Spinal cord (tissue), 10 donors: ENCODE data around the gene TYK2. TPM values are rescaled to one million over a fixed set of nuclear protein-coding genes. Genes with fewer than 3 reads are reported as not detected.
A peak's percentile ranks its signal among the peaks of the same experiment; 100 is the strongest.

Source experiments
- DNase-seq, 6 donors: peaks; one replicate each; pipeline versions ENCODE4 v3.0.0 to v3.0.0-alpha.2; 2013 to 2015; ENCODE audit warnings: low spot score in 6 of 6, low read depth in 4 of 6
- H3K27ac ChIP-seq: one replicate; pipeline ENCODE4 v1.5.1; 2013; ENCODE audit warnings: low read depth, low read length, control low read depth
- H3K27me3 ChIP-seq: one replicate; pipeline ENCODE4 v1.6.1; 2013; ENCODE audit warnings: low read length; ENCODE audit not compliant: control insufficient read depth, insufficient read depth
- H3K36me3 ChIP-seq: one replicate; pipeline ENCODE4 v1.6.1; 2013; ENCODE audit warnings: low read length; ENCODE audit not compliant: control insufficient read depth, insufficient read depth
- H3K4me1 ChIP-seq: one replicate; pipeline ENCODE4 v1.6.1; 2013; ENCODE audit warnings: low read length; ENCODE audit not compliant: control insufficient read depth, insufficient read depth
- H3K4me3 ChIP-seq: one replicate; pipeline ENCODE4 v1.5.1; 2013; ENCODE audit warnings: low read depth, low read length, control low read depth
- H3K9me3 ChIP-seq: one replicate; pipeline ENCODE4 v1.6.1; 2013; ENCODE audit warnings: low read length; ENCODE audit not compliant: control insufficient read depth, insufficient read depth
- WGBS: methylation state at CpG from one replicate; pipeline ENCODE4 v1.1.5; 2013; ENCODE audit warnings: missing lambda C conversion rate; ENCODE audit not compliant: insufficient coverage; 5-methylcytosine and 5-hydroxymethylcytosine counted together
- polyA plus RNA-seq, 2 donors: library from polyadenylated mRNA; unstranded; fragments of 120-200 nt; gene quantifications; one replicate each; pipeline ENCODE4 v1.2.1, GENCODE V29; 2013; ENCODE audit not compliant: insufficient read length in 2 of 2
- total RNA-seq, 2 donors: library from RNA; depleted of rRNA in 1 of 2; stranded (reverse); fragments of 120-200 nt in 1 of 2; fragments of >200 nt in 1 of 2; gene quantifications; one replicate each; pipeline versions ENCODE4 v1.2.3 to v1.2.4, GENCODE V29; 2013 to 2014
- donor health status: healthy.

TYK2 gene
- total and polyA plus RNA-seq, 4 donors = 44.5 to 153 (median 101) TPM

DNA sequence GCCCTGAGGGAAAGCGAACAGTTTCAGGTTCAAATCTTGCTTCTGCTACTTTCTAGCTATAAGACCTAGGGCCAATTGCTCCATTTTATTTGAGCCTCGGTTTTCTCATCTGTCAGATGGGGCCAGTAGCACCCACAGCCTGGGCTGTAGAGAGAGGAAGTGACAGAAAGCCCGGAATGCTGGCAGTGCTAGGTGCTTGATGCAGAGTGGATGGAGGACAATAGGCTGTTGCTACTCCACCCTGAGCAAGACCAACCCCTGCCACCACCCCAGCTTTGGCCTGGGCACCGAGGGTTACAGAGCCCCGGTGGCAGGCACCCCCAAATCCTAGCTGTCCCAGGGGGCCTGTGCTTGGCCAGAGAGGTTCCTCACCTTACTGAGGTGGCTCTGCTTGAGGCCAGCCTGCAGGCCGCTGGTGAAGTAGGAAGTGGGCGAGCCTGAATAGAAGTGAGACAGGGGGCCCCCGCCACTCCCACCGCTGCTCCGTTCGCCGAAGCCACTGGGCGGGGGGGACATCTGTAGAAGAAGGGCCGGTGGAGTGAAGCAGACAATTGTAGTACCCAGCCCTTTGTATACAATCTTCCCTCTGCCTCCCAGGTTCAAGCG, 62.4 kb downstream of the TYK2 start:
- Histone ChIP-seq H3K27me3 (no peaks in the 10 kb centered on the region), H3K9me3 (no peaks in the 10 kb centered on the region), H3K36me3 (peaks cover 69% of the 10 kb centered on the region), H3K27ac (no peak overlapping the region), H3K4me3 (no peak overlapping the region), H3K4me1 (peaks cover 14% of the 10 kb centered on the region)
- WGBS = 91% methylated on average over 7 of the region's 15 CpGs
- no peak for DNase-seq

DNA sequence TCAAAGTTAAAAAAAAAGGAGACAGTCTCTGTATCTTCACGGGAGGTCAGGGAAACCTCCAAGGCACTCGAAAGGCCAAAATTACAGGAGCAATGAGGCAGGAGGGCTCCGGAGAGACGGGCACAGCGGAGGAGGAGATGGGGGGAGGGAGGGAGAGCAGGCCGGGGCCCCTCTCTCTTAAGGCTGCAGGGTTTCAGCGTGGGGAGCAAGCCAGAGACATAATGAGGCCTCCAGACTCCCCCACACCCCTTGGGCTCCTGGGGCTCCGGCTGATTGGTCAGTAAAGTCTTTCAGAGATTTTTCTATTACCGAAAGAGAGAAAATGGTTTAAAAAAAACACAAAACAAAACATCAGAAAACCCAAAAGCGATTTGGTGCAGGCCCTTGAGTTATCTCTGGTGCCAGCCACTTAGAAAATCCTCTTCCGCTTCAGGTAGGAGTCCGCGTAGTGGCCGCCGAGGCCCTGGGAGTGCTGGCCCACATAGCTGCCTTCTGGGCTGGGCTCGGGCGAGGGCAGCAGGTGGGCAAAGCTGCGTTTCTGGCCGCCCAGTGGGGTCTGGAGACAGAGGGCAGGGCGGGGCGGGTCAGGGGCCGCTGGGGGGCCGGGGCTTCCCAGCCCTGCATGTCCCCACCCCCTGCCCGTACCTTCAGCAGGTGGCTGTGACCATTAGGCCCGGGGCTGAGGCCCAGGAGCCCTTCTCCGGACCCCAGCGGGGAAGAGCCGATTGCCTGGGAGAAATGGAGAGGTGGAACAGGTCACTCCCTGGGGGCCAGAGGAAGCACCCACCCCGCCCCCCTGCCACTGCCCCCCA, 63.1 kb downstream of the TYK2 start:
- no peak for DNase-seq
- 86% methylated on average over 22 of the region's 29 CpGs for WGBS
- Histone ChIP-seq H3K4me3 (no peak overlapping the region), H3K4me1 (peaks cover 14% of the 10 kb centered on the region), H3K27me3 (no peaks in the 10 kb centered on the region), H3K9me3 (no peaks in the 10 kb centered on the region), H3K27ac (no peak overlapping the region), H3K36me3 (peaks cover 62% of the 10 kb centered on the region)

GRCh38 chr19:10316229-10317044, 63.9 kb downstream of the TYK2 start:
- no peak for DNase-seq
- Histone ChIP-seq H3K9me3 (no peaks in the 10 kb centered on the region), H3K4me1 (peaks cover 14% of the 10 kb centered on the region), H3K27ac (no peak overlapping the region), H3K27me3 (no peaks in the 10 kb centered on the region), H3K4me3 (no peak overlapping the region), H3K36me3 (peaks cover 54% of the 10 kb centered on the region)
- WGBS = 58% methylated on average over 12 of the region's 19 CpGs

GRCh38 chr19:10315335-10316214, 64.8 kb downstream of the TYK2 start, which contains the start of gene FDX2:
FDX2 (minus strand) TSS chr19:10316015; CDS start chr19:10315996, 19 bp downstream.
- Histone ChIP-seq H3K27ac (no peak within 1 kb of the TSS), H3K4me1 (peaks cover 14% of the 10 kb centered on the region), H3K4me3 (peak within 1 kb of the TSS; percentile 79), H3K36me3 (peaks cover 53% of the 10 kb centered on the region), H3K9me3 (no peaks in the 10 kb centered on the region), H3K27me3 (no peaks in the 10 kb centered on the region)
- under 1% methylated on average over 51 of the region's 55 CpGs for WGBS
- peak; percentile 59 to 97 (median 84) for DNase-seq

GRCh38 chr19:10309423-10309822, 70.9 kb downstream of the TYK2 start, which contains the start of gene ZGLP1:
ZGLP1 (minus strand) TSS chr19:10309815.
- H3K9me3 ChIP-seq = no peaks in the 10 kb centered on the region
- WGBS = 94% methylated on average over 18 of the region's 24 CpGs

GRCh38 chr19:10306327-10306726, 74.0 kb downstream of the TYK2 start:
- no peaks in the 10 kb centered on the region for H3K9me3 ChIP-seq
- no peak overlapping the region for H3K4me3 ChIP-seq
- no peak overlapping the region for H3K27ac ChIP-seq
- peaks cover 55% of the 10 kb centered on the region for H3K36me3 ChIP-seq
- no CpG with 5 or more reads among the region's 5 CpGs for WGBS
- no peaks in the 10 kb centered on the region for H3K4me1 ChIP-seq
- DNase-seq = no peak
- peaks cover 2% of the 10 kb centered on the region for H3K27me3 ChIP-seq

More at GRCh38 chr19:10309423-10309822, 70.9 kb downstream of the TYK2 start, which contains the start of gene ZGLP1:
- H3K27me3 ChIP-seq = no peaks in the 10 kb centered on the region
- H3K36me3 ChIP-seq = peaks cover 54% of the 10 kb centered on the region
- H3K4me3 ChIP-seq = no peak within 1 kb of the TSS
- H3K4me1 ChIP-seq = no peaks in the 10 kb centered on the region
- H3K27ac ChIP-seq = no peak within 1 kb of the TSS
- DNase-seq = no peak

- Histone ChIP-seq H3K4me1 (no peaks in the 10 kb centered on the region), H3K27me3 (peaks cover 5% of the 10 kb centered on the region), H3K36me3 (peaks cover 45% of the 10 kb centered on the region), H3K9me3 (no peaks in the 10 kb centered on the region), H3K4me3 (no peak overlapping the region), H3K27ac (no peak overlapping the region)
- no peak for DNase-seq
- 86% methylated on average over 17 of the region's 17 CpGs for WGBS
Measured at GRCh38 chr19:10305139-10305806, 75.1 kb downstream of the TYK2 start.
